Glomerular endothelial cell (primary cell): Measurements from ENCODE around the gene RUVBL2. TPM values are rescaled to one million over a fixed set of nuclear protein-coding genes. Genes with fewer than 3 reads are reported as not detected.

ENCODE experiments used
- DNase-seq: peaks from one replicate; pipeline ENCODE4 v3.0.0-alpha.2; 2011; ENCODE audit warnings: low read depth, low spot score; ENCODE audit errors: extremely low read depth
- total RNA-seq: library from RNA; depleted of rRNA; stranded (reverse); fragments of >200 nt; gene quantifications from 2 replicates; pipeline ENCODE4 v1.2.3, GENCODE V29; 2015

The RUVBL2 gene
- total RNA-seq, 1 donor from 2014 or later = 133 TPM

DNA sequence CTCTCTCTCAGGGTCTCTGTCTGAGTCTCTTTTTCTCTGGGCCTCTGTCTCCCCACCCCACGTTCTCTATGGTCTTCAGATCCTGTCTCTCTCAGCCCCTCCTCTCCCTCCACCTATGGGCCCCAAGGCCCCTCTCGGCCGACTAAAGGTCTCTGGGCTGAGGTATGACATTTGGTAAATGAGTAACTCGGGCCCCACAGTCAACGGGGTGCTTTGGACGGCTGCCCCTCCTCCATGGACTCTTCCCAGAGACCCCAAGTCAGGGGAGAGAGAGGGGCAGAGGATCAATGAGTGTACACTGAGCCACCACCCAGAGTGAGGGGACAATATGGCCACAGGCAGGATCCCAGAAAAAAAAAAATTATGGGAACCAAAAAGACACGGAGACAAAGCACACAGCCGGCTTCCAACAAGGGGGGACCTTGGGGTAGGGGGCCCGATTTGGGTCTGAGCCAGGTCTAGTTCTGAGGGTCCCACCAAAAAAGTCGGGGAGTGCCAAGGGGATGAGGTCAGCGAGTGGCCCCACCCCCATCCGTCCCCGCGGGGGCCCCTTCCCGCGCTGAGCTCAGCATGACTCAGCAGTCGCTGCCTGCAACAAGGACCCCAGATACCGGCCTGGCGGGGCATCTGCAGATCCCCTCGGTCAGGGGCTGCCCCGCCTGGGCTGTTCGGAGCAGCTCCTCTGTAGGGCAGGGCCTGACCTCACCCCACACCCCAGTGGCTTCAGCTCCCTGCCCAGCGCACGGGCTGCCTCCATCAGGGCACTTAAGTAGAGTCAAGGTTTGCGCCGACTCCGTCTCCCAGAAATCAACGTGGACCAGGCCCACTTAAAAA is 30.1 kb upstream of the RUVBL2 start:
- no peak for DNase-seq

DNA sequence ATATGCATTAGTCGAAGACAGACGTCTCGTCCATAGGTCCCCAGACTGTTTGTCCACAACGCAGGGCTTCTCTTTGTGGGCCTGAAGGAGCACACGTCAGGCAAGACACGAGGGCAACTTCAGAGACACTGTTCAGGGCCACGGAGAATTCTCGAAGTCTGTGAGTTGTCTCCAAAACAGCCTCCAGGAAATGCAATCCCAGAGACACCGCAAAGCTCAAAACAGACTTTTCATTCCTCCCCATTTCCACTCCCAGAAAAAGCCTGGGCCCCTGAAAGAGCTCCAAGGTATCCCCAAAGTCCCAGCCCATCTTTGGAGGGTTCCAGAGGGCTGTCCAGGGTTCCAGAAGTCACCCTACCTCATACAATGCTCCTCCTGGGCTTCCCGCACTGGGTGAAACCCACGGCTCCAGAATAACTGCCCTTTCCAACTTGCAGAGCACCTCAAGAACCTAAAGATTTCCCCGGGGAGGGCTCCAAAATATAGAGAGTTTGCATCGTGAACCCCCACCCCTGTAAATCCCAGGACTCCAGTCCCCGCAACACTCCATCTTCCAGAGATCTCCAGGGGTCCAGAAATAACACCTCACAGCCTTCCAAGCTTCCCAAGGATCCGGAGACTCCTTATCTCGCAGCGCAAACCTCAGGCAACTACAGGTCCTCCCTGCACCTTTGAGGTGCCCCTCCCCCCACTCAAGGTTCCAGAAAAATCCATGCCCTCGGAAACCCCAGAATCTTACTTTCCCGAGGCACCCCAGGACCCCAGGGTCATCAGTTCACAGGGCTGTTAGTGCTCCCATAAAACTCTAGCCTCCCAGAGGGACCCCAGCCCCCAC is 29.3 kb upstream of the RUVBL2 start:
- DNase-seq = no peak

DNA sequence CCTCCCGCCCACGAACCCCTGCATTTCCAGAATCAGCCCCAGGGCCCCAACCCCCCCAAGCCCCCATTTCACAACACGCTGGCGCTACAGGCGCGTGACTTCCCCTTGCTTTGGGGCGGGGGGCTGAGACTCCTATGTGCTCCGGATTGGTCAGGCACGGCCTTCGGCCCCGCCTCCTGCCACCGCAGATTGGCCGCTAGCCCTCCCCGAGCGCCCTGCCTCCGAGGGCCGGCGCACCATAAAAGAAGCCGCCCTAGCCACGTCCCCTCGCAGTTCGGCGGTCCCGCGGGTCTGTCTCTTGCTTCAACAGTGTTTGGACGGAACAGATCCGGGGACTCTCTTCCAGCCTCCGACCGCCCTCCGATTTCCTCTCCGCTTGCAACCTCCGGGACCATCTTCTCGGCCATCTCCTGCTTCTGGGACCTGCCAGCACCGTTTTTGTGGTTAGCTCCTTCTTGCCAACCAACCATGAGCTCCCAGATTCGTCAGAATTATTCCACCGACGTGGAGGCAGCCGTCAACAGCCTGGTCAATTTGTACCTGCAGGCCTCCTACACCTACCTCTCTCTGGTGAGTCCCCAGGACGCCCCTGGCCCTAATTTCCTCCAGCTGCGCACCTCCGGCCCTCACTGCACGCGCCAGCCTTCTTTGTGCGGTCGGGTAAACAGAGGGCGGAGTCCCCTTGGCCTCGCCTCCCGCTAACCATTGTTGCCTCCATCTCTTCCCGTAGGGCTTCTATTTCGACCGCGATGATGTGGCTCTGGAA is 28.5 kb upstream of the RUVBL2 start, which contains the start of gene FTL:
Gene FTL, plus strand, starts transcription at position 270 of the 766 bp plus-strand sequence. Its CDS starts 199 bp downstream, at position 469.
- DNase-seq = no peak

DNA sequence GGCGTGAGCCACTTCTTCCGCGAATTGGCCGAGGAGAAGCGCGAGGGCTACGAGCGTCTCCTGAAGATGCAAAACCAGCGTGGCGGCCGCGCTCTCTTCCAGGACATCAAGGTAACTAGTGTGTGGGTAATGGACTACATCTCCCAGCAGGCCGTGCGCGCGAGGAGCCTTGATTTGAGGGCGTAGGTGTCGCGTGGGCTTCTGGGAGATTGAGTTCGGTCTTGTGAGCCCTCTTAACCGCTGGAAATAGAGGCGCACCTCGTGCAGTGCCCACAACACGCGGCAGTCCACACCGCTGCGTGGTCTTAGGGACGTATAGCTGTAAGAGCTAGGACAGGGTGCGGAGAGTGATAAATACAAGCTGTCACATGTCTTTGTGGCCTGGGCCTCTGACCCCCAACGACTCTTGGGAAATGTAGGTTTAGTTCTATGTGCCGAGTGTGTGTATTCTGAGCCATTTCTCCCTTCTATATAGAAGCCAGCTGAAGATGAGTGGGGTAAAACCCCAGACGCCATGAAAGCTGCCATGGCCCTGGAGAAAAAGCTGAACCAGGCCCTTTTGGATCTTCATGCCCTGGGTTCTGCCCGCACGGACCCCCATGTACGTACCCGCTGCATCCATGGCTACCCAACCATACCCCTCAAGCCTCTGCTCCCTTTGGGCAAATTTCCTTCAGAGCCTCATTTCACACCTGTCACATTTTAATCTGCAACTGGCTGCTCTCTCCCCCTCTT is 27.7 kb upstream of the RUVBL2 start:
- DNase-seq = no peak

DNA sequence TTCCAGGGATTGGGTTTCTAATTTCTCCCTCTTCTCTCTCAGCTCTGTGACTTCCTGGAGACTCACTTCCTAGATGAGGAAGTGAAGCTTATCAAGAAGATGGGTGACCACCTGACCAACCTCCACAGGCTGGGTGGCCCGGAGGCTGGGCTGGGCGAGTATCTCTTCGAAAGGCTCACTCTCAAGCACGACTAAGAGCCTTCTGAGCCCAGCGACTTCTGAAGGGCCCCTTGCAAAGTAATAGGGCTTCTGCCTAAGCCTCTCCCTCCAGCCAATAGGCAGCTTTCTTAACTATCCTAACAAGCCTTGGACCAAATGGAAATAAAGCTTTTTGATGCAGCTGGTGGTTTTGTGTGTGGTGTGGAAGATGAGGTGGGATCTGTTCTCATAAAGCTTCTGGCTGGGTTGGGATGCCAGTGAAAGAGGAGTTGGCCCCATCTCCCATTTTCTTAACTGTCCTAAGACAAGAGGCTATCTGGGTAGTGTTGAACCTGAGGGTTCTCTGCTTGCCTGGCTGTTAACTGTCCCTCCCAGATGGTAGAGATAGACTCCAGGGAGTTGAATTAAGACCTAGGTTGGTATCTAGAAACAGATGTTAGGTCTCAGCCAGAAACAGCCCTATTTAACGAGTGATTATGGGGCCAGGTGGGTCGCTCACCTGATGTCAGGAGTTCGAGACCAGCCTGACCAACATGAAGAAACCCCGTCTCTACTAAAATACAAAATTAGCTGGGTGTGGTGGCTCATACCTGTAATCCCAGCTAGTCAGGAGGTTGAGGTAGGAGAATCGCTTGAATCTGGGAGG is 26.9 kb upstream of the RUVBL2 start:
- DNase-seq = no peak

DNA sequence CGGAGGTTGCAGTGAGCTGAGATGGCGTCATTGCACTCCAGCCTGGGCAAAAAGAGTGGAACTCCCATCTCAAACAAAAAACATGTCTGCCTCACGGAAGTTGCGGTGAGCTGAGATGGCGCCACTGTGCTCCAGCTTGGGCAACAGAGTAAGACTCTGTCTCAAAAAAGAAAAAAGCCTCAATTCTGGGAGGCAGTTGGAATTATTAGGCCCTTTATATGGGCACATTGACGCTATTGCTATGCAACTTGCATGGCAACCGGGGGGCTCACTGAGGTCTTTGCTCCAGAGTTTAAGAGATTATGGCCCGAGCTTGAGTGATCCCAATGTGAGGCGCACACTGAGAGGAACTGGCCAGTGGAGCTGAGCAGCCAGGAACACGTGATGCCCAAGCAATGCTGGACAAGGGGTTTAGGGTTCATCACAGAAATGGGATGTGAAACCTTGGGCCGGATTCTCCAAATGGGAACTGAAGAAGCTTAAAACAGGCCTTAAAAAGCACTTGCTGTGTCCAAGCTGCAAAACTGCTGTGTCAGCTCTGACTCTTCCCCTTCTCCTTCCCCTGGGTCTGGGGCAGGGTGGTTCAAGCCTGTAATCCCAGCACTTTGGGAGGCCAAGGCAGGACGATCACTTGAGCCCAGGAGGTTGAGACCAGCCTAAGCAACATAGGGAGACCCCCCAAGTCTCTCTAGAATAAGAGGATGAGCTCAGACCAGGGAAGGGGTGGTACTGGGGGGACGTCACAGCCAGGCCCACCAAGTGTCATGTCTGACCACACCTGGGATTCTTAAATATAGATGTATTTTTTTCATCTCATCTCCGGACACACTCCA is 26.1 kb upstream of the RUVBL2 start:
- no peak for DNase-seq

DNA sequence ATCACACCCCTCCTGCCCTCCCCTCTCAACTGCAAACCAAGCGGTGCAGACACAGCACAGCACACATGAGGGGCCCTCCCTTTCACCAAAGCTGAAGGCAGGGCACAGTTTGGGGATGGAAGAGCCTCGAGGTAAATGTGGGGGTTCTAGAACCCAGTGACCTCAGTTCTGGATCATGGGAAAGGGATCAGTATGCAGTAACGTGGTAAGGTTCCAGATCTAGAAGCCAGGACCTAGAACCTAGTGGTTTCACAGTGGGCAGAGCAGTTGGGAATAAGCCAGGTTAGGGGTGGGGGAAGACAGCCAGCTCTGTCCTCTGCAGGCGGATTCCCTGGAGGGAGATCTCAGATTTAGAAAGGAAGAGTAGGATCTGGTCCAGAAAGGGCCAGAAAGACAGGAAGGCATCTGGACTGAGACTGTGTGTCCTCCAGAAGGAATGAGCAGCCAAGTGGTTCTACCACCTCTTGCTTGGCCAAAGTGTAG is 25.5 kb upstream of the RUVBL2 start:
- DNase-seq = no peak

DNA sequence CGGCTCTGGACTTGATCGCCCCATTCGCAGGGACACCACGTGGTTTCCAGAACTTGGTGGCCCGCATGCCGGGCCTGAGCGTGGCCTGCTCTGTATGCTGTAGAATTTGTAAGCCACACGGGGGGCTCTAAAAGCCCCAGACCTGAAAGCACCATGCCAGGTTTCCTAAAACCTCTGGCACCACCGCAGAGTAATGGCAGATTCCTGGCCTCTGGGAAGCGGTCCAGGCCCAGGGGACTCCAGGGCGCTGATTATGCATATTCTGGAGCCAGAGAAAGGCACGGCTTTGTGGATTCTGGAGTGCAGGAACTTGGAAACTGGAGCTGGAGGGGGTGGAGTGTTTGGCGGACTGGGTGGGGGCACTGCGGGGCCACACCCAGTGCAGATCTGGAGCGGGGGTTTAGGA is 24.9 kb upstream of the RUVBL2 start:
- no peak for DNase-seq

DNA sequence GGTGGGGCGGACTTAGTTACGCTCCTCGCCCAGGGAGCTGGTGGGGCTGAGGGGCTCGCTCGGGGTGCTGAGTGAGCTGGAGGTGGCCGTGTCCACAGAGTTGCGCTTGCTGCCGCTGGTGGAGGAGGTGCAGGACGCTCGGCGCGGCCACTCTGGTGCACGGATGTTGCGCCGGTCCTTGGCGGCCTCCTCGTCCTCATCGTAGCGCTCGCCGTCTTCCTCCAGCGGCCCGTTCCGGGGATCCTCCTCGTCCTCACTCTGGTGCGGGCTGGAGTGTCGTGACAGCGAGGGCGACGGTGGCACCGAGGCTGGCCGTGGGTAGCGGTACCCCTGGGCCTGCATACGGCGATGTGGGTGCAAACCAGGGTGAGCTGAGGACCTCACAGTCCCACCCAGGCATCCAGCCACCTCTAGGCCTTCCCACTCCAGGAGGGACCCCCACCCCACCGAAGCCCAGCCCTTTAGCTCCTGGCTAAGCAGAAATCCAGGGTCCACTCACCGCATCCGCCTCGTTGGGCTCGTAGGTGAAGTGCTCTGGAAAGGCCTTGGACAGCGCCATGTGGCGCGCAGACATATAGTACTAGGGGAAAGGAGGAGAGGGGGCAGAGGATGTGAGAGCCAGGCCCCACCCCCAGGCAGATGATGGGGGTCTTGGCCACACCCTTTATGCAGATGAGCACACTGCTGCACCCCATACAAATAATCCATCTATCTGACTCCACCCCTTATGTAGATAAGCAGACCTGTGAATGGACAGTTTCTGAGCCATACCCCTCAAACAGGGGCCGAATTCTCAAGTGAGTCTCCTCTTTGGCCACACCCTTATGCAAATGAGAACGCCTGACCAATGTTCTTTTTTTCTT is 24.2 kb upstream of the RUVBL2 start:
- no peak for DNase-seq

DNA sequence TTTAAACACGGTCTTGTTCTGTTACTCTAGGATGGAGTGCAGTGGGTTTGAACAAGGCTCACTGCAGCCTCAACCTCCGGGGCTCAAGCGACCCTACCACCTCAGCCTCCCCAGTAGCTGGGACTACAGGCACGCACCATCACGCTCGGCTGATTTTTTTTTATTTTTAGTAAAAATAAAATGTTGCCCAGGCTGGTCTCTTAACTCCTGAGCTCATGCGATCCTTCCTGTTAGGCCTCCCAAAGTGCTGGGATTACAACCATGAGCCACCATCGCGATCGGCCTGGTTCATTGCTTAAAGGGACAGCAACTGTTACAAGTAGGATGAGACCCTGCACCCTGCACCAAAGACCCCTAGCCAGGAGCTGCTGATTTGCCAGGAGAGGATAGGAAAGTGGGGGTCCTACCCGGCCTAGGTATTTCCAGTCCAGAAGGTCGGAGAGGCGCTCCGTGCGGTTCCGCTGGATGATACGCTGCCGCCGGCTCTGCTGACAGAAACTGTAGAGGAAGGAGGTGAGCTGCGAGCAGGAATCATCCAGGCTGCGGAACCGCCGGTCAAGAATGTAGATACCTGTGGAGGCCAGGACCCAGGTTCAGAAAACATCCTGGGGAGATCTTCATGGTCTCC is 23.4 kb upstream of the RUVBL2 start:
- DNase-seq = no peak

DNA sequence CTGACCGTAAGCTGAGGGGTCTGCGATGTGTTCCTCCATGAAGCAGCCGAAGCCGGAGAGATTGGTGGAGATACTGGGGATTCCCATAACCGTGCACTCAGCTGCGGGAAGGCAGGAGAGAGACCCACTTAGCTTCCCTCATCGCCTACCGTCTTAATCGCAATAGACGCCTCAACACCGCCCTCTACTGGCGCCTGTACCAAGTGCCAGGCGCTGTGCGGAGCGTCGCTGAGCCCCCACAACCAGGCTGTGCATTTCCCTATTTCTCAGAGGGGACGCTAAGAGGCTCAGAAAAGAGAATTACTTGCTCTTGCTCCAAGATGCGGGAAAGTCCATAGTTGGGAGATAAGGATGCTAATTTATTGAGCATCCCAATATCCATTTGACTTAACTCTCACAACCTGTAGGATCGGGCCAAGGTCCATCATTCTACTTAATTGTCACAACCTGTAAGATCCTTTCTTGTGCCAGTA is 22.7 kb upstream of the RUVBL2 start:
- no peak for DNase-seq

DNA sequence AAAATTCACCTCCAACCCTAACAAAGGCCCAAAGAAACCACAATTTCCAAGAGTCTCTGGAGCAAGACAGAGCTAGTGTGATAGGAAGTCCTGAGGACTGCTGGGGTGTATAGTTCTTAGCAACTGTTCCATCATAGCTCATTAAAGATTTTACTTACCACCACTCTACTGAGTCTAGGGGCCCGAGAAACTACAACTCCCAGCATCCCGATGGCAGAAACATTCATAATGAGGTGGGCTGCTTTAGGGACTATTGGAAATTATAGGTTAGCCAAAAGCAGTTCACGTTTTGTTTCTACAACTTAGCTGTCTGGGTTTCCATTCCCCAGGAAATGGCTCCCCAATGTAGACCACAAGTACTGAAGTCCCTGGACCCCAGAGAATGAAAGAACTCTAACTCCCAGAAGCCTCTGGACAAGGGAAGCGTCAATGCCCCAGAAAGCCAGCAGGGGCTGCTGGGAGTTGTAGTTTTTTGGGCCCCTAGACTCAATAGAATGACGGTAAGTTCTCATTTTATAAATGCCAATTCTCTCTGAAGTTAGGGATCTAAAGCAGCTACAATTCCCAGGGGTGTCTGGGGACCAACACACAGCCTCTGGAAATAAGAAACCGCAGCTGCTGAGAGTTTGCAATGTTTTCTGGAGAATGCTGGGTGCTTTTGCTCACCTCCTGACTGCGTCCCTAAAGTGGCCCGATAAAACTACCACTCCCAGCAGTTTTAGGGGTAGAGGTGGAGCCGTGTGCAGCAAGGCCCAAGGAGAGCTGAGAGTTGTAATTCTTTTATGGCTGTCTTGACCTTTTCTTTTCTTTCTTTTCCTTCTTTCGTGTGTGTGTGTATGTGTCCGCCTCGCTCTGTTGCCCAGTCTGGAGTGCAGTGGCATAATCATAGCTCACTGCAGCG is 17.5 kb upstream of the RUVBL2 start:
- DNase-seq = no peak

DNA sequence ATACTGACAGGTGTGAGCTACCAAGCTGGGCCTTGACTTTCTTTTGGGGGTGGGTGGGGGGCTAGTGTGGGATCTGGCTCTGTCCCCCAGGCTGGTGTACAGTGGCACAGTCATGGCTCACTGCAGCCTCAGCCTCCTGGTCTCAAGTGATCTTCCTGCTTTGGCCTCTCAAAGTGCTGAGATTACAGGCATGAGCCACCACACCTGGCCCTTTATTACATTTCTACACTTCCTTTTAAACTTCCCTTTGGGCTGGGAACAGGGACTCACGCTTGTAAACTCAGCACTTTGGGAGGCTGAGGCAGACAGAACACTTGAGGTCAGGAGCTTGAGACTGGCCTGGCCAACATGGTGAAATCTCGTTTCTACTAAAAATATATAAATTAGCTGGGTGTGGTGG is 16.6 kb upstream of the RUVBL2 start:
- DNase-seq = no peak

DNA sequence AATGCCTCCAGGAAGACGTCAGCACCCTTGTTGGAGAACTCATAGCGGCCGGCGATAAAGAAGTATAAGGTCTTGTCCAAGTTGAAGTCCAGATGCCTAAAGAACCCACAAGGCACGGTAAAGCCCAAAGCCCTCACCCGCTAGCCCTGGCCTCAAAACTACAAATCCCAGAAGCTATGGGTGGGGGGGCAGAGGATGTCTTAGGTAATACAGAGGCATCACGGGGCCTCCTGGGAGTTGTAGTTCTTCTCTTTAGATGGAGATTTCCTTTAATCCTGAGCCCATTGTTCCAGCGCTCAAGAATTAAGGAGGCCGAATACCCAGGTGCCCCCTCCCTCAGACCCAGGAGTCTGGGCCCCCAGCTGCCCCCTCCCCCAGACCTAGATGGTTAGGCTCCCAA is 11.4 kb upstream of the RUVBL2 start:
- no peak for DNase-seq

DNA sequence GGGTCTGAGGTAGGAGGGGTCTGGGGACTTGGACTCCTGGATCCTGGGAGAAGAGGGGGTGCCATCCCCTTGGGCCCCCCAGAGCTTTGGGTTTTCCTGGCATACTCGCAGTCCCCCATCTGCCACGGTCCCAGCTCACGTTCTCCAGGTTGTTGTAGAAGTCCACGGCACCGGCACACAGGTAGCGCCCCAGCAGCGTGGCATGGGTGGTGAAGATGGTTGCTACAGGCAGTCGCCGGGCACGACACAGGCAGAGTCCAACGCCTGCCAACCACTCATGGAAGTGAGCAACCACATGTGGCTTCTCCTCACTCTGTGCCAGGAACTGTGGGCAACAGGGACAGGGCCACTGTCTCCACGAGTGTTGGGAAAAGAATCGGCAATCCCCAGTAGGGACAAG is 8.0 kb upstream of the RUVBL2 start:
- DNase-seq = no peak

DNA sequence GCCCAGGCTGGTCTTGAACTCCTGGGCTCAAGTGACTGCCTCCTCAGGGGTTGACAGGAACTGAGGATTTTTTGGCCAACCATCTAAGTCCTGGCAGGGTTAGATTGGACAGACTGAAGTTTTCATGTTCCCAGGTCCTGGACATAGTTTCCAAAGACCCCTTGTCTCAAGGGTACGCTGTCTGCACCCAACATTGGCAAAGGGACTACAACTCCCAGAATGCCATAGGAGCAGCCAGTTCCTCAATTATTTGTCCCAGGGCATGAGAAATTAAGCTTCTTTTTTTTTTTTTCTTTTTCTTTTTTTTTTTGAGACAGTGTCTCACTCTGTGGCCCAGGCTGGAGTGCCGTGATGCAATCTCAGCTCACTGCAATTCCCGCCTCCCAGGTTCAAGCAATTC is 7.5 kb upstream of the RUVBL2 start:
- DNase-seq = no peak
